Lung (tissue), 16 donors: ENCODE data around the gene KCNMB2. TPM values are rescaled to one million over a fixed set of nuclear protein-coding genes. Genes with fewer than 3 reads are reported as not detected.

ENCODE experiments used
- ATAC-seq: fragments of 200-7000 bp; cut with Tn5 transposase; one replicate; pipeline ENCODE4 v1.9.1; 2020; ENCODE audit warnings: moderate number of reproducible peaks; ENCODE audit not compliant: insufficient read depth, low FRiP score
- DNase-seq, 3 donors: peaks; one replicate each; pipeline ENCODE4 v3.0.0-alpha.2; 2013 to 2017
- H3K27ac ChIP-seq, 2 donors: one replicate each; pipeline ENCODE4 v1.5.1; 2013; ENCODE audit warnings: mild to moderate bottlenecking in 2 of 2, moderate library complexity in 2 of 2, control low read depth in 1 of 2, inconsistent platforms in 1 of 2, low read depth in 1 of 2, low read length in 1 of 2
- H3K27me3 ChIP-seq, 3 donors: one replicate each; pipeline ENCODE4 v1.5.1; 2013; ENCODE audit warnings: low read length in 2 of 3; ENCODE audit not compliant: control insufficient read depth in 3 of 3, insufficient read depth in 3 of 3
- H3K36me3 ChIP-seq, 4 donors: one replicate each; pipeline ENCODE4 v1.5.1; 2013; ENCODE audit warnings: low read length in 4 of 4, mild to moderate bottlenecking in 1 of 4, moderate library complexity in 1 of 4; ENCODE audit not compliant: control insufficient read depth in 4 of 4, insufficient read depth in 4 of 4
- H3K4me1 ChIP-seq, 5 donors: one replicate each; pipeline ENCODE4 v1.5.1; 2013; ENCODE audit warnings: low read length in 5 of 5, mild to moderate bottlenecking in 2 of 5, moderate library complexity in 1 of 5; ENCODE audit not compliant: control insufficient read depth in 5 of 5, insufficient read depth in 5 of 5
- H3K4me3 ChIP-seq: one replicate; pipeline ENCODE4 v1.5.1; 2013; ENCODE audit warnings: mild to moderate bottlenecking, control low read depth, moderate library complexity
- H3K9ac ChIP-seq, 2 donors: one replicate each; pipeline ENCODE4 v1.5.1; 2013; ENCODE audit warnings: low read length in 2 of 2, control low read depth in 1 of 2; ENCODE audit not compliant: insufficient read depth in 1 of 2
- H3K9me3 ChIP-seq, 4 donors: one replicate each; pipeline ENCODE4 v1.5.1; 2013; ENCODE audit warnings: low read length in 3 of 4, mild to moderate bottlenecking in 1 of 4, moderate library complexity in 1 of 4; ENCODE audit not compliant: control insufficient read depth in 4 of 4, insufficient read depth in 3 of 4
- WGBS, 2 donors: extraction: QIAGEN DNeasy Blood & Tissue Kit; methylation state at CpG; one replicate each; pipeline ENCODE4 v1.1.7; 2013; 5-methylcytosine and 5-hydroxymethylcytosine counted together
- long read RNA-seq, 5 donors: transcript quantifications; one replicate each; lab custom pipeline, GENCODE V29; 2026
- polyA plus RNA-seq, 2 donors: library from polyadenylated mRNA; stranded (reverse); fragments of 200-250 nt; gene quantifications; one replicate each; pipeline ENCODE4 v1.2.1, GENCODE V29; 2013
- total RNA-seq, 2 donors: library from RNA; depleted of rRNA in 1 of 2; stranded (reverse); fragments of >200 nt in 1 of 2; gene quantifications; one replicate each; pipeline ENCODE4 v1.2.1, GENCODE V29; 2014 to 2021
- TF ChIP-seq, protein P1 (sequence below): IDR thresholded peaks from 2 replicates; pipeline ENCODE4 v1.5.1; 2012; ENCODE audit warnings: mild to moderate bottlenecking; ENCODE audit errors: control extremely low read depth, extremely low read depth
- donor health status: control.
- donor health status: control.
- donor health status: Bipolar disorder and iron deficiency.
- donor health status: healthy.
- donor health status: DM: yes; HTN: yes; CAD: no.

Gene KCNMB2
- total RNA-seq = 10 to 100 TPM in 1 of 2 donors, 1 to 10 TPM in 1; 1.7 to 12.2 TPM
- under 1 TPM; 0.62 to 0.63 TPM for polyA plus RNA-seq
- long read RNA-seq, donor 1, transcript KCNMB2-201 (4 exons, 2,271 nt) = major isoform, 6 of 6 reads
- long read RNA-seq, donor 1, partial matches to known transcripts = 0 of 6 reads
- long read RNA-seq, donor 1, other reads (novel, unspliced or antisense) = 0 of 6 reads
- long read RNA-seq, donor 2, partial matches to known transcripts = 0 of 2 reads
- long read RNA-seq, donor 2, other reads (novel, unspliced or antisense) = 0 of 2 reads
- long read RNA-seq, donor 3, partial matches to known transcripts = 0 of 1 reads
- long read RNA-seq, donor 3, other reads (novel, unspliced or antisense) = 0 of 1 reads
- long read RNA-seq, donor 4, partial matches to known transcripts = 0 of 1 reads
- long read RNA-seq, donor 4, other reads (novel, unspliced or antisense) = 0 of 1 reads
- long read RNA-seq, donor 5, partial matches to known transcripts = 5 of 5 reads
- long read RNA-seq, donor 5, other reads (novel, unspliced or antisense) = 0 of 5 reads

DNA sequence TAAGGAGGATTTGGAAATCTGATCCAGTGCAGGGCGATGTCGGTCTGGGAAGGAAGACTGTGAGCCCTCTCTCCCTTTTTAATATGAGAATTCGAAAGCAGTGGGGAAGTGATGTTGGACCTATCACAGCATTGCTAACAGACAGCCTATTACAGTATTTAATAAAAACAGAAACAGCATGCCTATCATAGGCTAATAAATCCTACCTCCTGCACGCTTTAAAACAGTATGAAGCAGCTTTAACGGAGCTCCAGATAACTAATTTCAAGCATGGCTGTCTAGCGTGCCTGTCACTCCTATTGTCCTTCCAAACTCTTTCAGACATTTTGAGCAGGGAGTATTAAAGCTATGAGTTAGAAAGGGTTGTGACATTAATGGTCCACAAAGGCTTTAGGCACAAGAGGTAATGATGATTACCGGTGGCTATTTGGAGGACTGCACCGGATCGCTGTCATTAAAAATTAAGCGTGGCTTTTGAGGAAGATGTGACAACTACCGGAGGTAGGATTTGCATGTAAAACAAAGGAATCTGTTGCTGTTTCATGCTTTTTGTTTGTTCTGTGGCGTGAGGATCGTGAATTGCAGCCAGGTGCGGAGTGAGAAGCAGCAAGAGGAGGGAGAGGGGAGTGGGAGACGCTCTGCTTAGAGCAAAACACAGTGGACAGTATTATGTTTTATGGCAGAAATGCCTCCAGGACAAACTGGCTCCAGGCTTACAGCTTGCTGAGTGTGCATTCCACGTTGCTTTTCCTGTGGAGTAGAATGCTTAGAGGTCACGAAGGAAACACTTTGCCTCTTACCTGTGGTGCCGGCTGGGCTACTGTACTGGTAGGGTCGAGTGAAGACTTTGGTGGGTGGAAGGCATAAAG lies at the start of gene KCNMB2:
Gene KCNMB2 (plus strand): TSS at position 226 of the 869 bp plus-strand sequence.
- Histone ChIP-seq H3K27ac (peak within 1 kb of the TSS in 1 of 2 donors; percentile 48), H3K9ac (peak within 1 kb of the TSS; percentile 50 to 92), H3K4me3 (no peak within 1 kb of the TSS), H3K4me1 (peaks cover 0 to 28% (median 0%) of the 10 kb centered on the region in 5 donors), H3K36me3 (no peaks in the 10 kb centered on the region), H3K27me3 (no peaks in the 10 kb centered on the region), H3K9me3 (no peaks in the 10 kb centered on the region)
- no peak for ATAC-seq
- WGBS, 2 donors = 12 to 14% methylated on average over 19 of the region's 19 CpGs
- TF ChIP-seq, protein P1, sequence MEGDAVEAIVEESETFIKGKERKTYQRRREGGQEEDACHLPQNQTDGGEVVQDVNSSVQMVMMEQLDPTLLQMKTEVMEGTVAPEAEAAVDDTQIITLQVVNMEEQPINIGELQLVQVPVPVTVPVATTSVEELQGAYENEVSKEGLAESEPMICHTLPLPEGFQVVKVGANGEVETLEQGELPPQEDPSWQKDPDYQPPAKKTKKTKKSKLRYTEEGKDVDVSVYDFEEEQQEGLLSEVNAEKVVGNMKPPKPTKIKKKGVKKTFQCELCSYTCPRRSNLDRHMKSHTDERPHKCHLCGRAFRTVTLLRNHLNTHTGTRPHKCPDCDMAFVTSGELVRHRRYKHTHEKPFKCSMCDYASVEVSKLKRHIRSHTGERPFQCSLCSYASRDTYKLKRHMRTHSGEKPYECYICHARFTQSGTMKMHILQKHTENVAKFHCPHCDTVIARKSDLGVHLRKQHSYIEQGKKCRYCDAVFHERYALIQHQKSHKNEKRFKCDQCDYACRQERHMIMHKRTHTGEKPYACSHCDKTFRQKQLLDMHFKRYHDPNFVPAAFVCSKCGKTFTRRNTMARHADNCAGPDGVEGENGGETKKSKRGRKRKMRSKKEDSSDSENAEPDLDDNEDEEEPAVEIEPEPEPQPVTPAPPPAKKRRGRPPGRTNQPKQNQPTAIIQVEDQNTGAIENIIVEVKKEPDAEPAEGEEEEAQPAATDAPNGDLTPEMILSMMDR = no peak
- peak; percentile 75 to 92 (median 91) for DNase-seq

DNA sequence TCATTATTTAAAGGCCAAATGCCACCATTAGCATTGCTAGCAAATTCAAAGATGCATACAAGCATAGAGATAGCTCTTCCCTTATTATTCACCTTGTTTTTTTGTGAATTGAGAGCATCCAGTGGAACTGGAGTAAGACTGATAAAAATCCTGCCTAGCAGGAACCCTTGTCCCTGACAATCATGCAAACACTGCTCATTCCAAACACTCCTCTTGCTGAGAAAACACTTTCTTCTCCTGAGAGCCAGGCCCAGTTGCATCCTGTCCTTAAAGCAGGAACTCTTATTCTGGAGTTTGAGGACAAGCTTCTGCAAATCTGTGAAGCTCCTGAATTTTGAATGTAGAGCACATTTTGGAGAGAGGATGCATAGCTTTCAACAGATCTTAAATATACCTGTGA lies 49.3 kb upstream of the KCNMB2 start:
- H3K4me1 ChIP-seq = no peaks in the 10 kb centered on the region
- H3K9me3 ChIP-seq = no peaks in the 10 kb centered on the region
- ATAC-seq (no peak), DNase-seq (no peak)
- no peaks in the 10 kb centered on the region for H3K36me3 ChIP-seq
- H3K4me3 ChIP-seq = no peak overlapping the region
- H3K27me3 ChIP-seq = no peaks in the 10 kb centered on the region
- H3K27ac ChIP-seq = no peak overlapping the region
- no peak overlapping the region for H3K9ac ChIP-seq
- TF ChIP-seq, protein P1 = no peak

- 84 to 93% methylated on average over 3 of the region's 3 CpGs for WGBS, 2 donors
- no peaks in the 10 kb centered on the region for H3K4me1 ChIP-seq
These were observed 48.5 kb upstream of the KCNMB2 start for GRCh38 chr3:178487752-178488151.

More at GRCh38 chr3:178487752-178488151, 48.5 kb upstream of the KCNMB2 start:
- H3K36me3 ChIP-seq = no peaks in the 10 kb centered on the region
- no peak for ATAC-seq
- H3K9me3 ChIP-seq = no peaks in the 10 kb centered on the region
- no peak for DNase-seq
- TF ChIP-seq, protein P1 = no peak
- no peak overlapping the region for H3K27ac ChIP-seq
- no peak overlapping the region for H3K4me3 ChIP-seq
- no peaks in the 10 kb centered on the region for H3K27me3 ChIP-seq
- H3K9ac ChIP-seq = no peak overlapping the region
